Measurements from ENCODE around the gene ZNF480. TPM values are rescaled to one million over a fixed set of nuclear protein-coding genes. Genes with fewer than 3 reads are reported as not detected.
"Not testable (repeated sequence)": the region's sequence is repeated elsewhere in the genome, so short reads cannot be mapped to it uniquely, and the experiment has no call there.

Gene ZNF480
- polyA plus RNA-seq, 3 donors from 2014 or later, result 12.4 to 22.4 (median 22.0) TPM

DNA sequence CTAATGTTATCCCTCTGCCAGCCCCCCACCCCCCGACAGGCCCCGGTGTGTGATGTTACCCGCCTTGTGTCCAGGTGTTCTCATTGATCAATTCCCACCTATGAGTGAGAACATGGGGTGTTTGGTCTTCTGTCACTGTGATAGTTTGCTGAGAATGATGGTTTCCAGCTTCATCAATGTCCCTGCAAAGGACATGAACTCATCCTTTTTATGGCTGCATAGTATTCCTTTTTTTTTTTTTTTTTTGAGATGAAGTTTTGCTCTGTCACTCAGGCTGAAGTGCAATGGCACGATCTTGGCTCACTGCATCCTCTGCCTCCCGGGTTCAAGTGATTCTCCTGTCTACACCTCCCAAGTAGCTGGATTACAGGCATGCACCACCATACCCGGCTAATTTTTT lies 4.0 kb upstream of the ZNF480 start:
- Mint-ChIP-seq H3K9me3 (peaks cover 0 to 13% (median 4%) of the 10 kb centered on the region in 6 donors), H3K27me3 (ENCODE audit: low read depth in 3 of 3) (peaks cover 6 to 12% (median 9%) of the 10 kb centered on the region in 3 donors), H3K4me1 (peaks cover 17 to 18% of the 10 kb centered on the region in 2 donors), H3K36me3 (peaks cover 24 to 33% (median 30%) of the 10 kb centered on the region in 3 donors)
- DNase-seq, H3K4me3 Mint-ChIP-seq, H3K27ac Mint-ChIP-seq: not testable (repeated sequence)

DNA sequence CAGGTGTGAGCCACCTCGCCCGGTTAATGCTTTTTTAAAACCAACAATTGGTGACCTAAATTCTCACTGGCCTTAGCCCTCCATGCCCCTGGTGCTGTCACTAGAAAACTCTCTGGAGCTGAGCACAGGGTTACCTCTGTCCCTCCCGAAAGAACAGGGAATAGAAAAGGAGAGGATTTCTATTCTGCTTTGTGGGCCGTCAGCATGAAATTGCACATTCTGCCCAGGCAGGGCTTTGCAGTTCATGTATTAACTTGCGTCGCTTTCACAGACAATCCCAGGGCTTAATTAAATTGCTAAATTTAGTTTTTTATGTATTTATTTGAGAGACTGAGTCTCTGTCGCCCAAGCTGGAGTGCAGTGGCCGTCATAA lies 583 bp upstream of the ZNF480 start:
- Mint-ChIP-seq H3K27me3 (ENCODE audit: low read depth in 3 of 3) (peaks cover 6 to 12% (median 11%) of the 10 kb centered on the region in 3 donors), H3K9me3 (peaks cover 0 to 18% (median 2%) of the 10 kb centered on the region in 6 donors), H3K4me1 (peaks cover 26 to 33% of the 10 kb centered on the region in 2 donors), H3K36me3 (peaks cover 27 to 38% (median 30%) of the 10 kb centered on the region in 3 donors), H3K27ac (peak overlapping the region; percentile 82 to 96 (median 84)), H3K4me3 (peak overlapping the region; percentile 86 to 92 (median 88))
- DNase-seq, result no peak

DNA sequence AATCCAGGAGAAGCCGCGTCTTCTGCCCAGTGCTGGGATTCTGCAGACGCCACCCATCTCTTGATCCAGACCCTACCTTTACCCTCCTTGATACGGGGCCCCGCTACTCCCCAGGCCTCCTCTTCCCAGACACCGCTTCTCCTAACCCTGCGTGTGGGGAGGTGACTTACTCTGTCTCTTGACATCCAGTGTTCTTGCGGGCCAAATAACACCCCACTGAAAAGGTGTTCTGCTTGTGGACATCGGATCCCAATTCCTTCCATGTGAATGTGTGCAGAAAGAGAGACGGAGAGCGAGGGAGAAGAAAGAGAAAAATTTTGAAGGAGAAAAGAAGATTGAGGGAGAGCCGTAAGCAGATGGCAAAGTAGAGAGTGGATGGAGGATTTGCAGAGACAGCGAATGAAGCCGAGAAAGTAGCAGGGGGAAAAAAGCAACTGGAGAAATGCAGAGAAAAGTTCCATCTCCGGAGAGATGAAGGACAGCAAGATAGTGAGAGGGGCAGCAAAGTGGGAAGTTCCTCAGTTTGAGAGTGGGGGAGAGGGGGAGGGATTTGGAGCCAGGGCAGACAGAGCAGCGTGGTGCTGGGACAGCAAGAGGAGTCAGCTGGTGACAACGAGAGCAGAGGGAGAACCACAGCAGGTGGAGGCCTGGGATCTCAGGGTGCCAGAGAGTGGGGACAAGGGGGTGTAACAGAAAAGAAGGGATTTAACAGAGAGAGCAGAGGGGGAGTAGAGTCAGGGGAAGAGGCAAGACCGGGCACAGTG lies 814 bp downstream of the ZNF480 start:
- H3K27ac Mint-ChIP-seq, result peak overlapping the region; percentile 95 to 98 (median 97)
- peaks cover 6 to 12% (median 11%) of the 10 kb centered on the region in 3 donors for H3K27me3 Mint-ChIP-seq (ENCODE audit: low read depth in 3 of 3)
- H3K36me3 Mint-ChIP-seq, result peaks cover 35 to 46% (median 37%) of the 10 kb centered on the region in 3 donors
- peaks cover 0 to 31% (median 5%) of the 10 kb centered on the region in 6 donors for H3K9me3 Mint-ChIP-seq
- peaks cover 25 to 33% of the 10 kb centered on the region in 2 donors for H3K4me1 Mint-ChIP-seq
- no peak for DNase-seq
- H3K4me3 Mint-ChIP-seq, result peak overlapping the region; percentile 94 to 99 (median 98)

DNA sequence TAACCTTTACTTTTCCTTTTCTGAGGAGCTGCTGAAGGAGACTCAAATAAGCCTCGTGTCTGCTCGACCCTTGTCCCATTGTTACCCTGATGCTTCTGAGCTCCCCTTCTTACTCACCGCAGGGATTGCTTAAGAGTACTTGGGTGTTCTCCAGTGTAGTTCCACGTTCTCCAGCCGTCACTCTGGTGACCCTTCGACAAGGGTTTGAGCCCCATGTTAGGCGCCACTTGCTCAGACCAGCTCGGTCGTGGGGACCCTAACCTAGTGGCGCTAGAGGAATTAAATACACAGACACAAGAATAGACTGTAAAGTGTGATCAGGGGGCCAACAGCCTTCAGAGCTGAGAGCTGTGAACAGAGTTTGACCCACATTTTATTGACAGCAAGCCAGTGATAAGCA lies 10.3 kb downstream of the ZNF480 start:
- Mint-ChIP-seq H3K27me3 (ENCODE audit: low read depth in 3 of 3) (peaks cover 0 to 8% (median 0%) of the 10 kb centered on the region in 3 donors), H3K36me3 (peaks cover 67 to 86% (median 84%) of the 10 kb centered on the region in 3 donors), H3K4me3 (no peak overlapping the region), H3K27ac (no peak overlapping the region), H3K4me1 (peaks cover 0 to 3% of the 10 kb centered on the region in 2 donors), H3K9me3 (peaks cover 40 to 88% (median 79%) of the 10 kb centered on the region in 6 donors)
- DNase-seq, result no peak

DNA sequence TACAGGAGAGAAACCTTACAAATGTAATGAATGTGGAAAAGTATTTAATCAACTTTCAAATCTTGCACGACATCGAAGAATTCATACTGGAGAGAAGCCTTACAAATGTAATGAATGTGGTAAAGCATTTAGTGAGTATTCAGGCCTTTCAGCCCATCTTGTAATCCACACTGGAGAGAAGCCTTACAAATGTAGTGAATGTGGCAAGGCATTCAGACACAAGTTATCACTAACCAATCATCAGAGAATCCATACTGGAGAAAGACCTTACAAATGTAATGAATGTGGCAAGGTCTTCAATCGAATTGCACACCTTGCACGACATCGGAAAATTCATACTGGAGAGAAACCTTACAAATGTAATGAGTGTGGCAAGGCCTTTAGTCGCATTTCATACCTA lies 25.5 kb downstream of the ZNF480 start:
- Mint-ChIP-seq H3K27ac (no peak overlapping the region), H3K4me3 (no peak overlapping the region), H3K36me3 (peaks cover 63 to 69% (median 63%) of the 10 kb centered on the region in 3 donors), H3K4me1 (no peaks in the 10 kb centered on the region), H3K27me3 (ENCODE audit: low read depth in 3 of 3) (peaks cover 0 to 9% (median 2%) of the 10 kb centered on the region in 3 donors), H3K9me3 (peaks cover 62 to 100% (median 98%) of the 10 kb centered on the region in 6 donors)
- DNase-seq, result no peak

DNA sequence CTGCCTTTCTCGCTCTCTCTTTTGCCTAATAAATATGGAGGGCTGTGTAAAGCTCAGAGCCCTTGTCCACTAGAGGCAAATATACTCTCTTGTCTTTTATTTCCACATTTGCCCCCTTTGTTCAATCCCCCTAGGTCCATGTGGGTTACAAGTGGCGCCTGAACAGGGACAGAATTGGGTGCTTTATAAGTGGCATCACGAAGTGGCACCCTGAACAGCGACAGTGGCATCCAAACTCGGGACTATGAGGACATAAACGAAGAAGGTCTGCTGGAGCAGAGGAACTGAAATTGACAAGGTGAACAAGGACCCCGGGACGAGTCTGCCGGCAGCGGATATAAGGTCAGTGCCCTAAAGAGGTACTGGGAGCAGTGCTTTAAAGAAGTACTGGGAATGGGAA lies 34.8 kb downstream of the ZNF480 start:
- Mint-ChIP-seq H3K4me3 (no peak overlapping the region), H3K9me3 (peaks cover 34 to 82% (median 75%) of the 10 kb centered on the region in 6 donors), H3K27me3 (ENCODE audit: low read depth in 3 of 3) (peaks cover 4 to 6% (median 5%) of the 10 kb centered on the region in 3 donors), H3K4me1 (peaks cover 9 to 12% of the 10 kb centered on the region in 2 donors), H3K27ac (no peak overlapping the region), H3K36me3 (peaks cover 14 to 17% (median 16%) of the 10 kb centered on the region in 3 donors)
- no peak for DNase-seq

DNA sequence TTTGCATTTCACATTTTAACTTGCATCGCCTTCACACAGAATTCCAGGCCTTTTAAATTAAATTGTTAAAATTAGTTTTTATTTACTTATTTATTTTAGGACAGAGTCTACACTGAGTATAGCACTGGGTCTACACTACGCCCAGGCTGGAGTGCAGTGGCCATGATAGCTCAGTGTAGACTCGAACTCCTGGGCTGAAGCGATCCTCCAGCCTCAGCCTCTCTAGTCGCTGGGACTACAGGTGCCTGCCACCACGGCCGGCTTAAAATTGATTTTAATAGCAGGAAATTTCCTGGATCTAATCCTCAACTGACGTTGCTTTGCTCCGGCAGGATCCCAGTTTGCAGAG lies 38.8 kb downstream of the ZNF480 start:
- peaks cover 4 to 7% (median 7%) of the 10 kb centered on the region in 3 donors for H3K27me3 Mint-ChIP-seq (ENCODE audit: low read depth in 3 of 3)
- peaks cover 19 to 20% of the 10 kb centered on the region in 2 donors for H3K4me1 Mint-ChIP-seq
- DNase-seq, result no peak
- peak overlapping the region; percentile 92 to 99 (median 98) for H3K4me3 Mint-ChIP-seq
- peaks cover 14 to 17% (median 16%) of the 10 kb centered on the region in 3 donors for H3K36me3 Mint-ChIP-seq
- peaks cover 24 to 45% (median 42%) of the 10 kb centered on the region in 6 donors for H3K9me3 Mint-ChIP-seq
- peak overlapping the region; percentile 89 to 98 (median 95) for H3K27ac Mint-ChIP-seq

DNA sequence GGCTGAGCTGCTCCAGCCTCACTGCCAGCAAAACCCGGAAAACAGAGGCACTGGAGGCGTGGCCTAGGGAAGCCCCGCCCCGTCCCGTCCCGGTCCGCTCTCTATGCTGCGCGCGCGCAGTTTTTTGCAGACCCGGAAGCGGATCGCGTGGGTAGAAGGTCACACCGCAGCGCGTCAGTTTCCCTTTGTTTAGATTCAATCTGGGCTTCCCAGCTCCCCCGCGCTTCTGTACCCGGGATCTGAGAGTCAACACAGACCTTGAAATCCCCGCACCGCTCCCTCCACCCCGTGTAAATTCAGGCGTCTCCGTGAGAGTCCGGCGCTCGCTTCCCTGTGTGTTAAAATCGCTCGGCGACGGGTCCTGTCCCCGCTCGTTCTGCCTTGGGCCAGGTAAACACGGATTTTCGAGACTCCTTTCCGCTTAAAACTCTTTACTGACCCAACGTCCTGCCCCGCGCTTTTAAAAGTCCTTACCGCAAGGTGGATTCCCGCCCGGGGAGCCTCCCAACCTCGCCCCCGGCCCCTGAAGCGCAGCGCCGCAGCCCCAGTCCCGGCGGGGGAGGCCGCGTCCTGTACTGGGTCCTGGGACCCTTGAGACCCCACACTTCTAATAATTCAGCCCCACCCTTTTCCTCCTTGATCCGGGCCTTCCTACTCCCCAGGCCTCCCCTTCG lies 39.3 kb downstream of the ZNF480 start, which contains the start of gene ZNF610:
TSS of gene ZNF610 (plus strand) at position 127 of the 674 bp plus-strand sequence. CDS start 12,930 bp downstream, outside the sequence.
- DNase-seq, result peak; percentile 85 to 89 (median 88)
- Mint-ChIP-seq H3K27ac (peak within 1 kb of the TSS; percentile 89 to 98 (median 95)), H3K36me3 (peaks cover 14 to 17% (median 16%) of the 10 kb centered on the region in 3 donors), H3K4me3 (peak within 1 kb of the TSS; percentile 92 to 99 (median 98)), H3K27me3 (ENCODE audit: low read depth in 3 of 3) (peaks cover 4 to 7% (median 7%) of the 10 kb centered on the region in 3 donors), H3K9me3 (peaks cover 22 to 40% (median 36%) of the 10 kb centered on the region in 6 donors), H3K4me1 (peaks cover 19 to 20% of the 10 kb centered on the region in 2 donors)

DNA sequence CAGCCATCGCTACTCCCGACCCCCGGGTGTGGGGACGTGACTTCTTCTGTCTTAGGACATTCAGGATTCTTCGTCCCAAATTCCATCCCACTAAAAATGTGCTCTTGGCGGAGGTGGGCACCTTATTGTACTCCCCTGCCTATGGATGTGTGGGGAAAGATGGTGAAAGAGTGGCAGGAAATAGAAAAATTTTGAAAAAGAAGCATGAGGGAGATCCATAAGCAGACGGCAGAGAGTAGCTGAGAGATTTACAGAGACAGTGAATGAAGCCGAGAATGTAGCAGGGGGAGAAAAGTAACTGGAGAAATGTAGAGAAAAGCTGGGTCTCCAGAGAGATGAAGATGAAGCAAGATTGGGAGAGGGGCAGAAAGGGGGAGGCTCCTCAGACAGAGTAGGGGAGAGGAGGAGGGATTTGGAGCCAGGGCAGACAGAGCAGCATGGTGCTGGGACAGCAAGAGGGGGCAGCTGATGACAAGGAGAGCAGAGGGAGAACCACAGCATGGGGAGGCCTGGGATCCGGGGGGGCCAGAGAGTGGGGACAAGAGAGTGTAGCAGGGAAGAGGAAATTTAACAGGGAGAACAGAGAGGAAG lies 39.9 kb downstream of the ZNF480 start:
- DNase-seq, result no peak
- Mint-ChIP-seq H3K27me3 (ENCODE audit: low read depth in 3 of 3) (peaks cover 4 to 7% (median 7%) of the 10 kb centered on the region in 3 donors), H3K4me3 (peak overlapping the region; percentile 92 to 99 (median 98)), H3K4me1 (peaks cover 19 to 20% of the 10 kb centered on the region in 2 donors), H3K27ac (peak overlapping the region; percentile 89 to 98 (median 95)), H3K9me3 (peaks cover 18 to 34% (median 30%) of the 10 kb centered on the region in 6 donors), H3K36me3 (peaks cover 11 to 17% (median 13%) of the 10 kb centered on the region in 3 donors)

DNA sequence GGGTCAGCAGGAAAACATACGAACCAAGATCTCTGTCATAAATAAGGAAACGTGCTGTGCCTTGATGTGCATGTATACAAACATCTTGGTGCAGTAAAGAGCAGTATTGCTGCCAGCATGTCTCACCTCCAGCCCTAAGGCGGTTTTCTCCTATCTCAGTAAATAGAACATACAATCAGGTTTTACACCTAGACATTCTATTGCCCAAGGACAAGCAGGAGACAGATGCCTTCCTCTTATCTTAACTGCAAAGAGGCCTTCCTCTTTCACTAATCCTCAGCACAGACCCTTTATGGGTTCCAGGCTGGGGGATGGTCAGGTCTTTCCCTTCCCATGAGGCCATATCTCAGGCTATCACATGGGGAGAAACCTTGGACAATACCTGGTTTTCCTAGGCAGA lies 42.1 kb downstream of the ZNF480 start:
- H3K27me3 Mint-ChIP-seq (ENCODE audit: low read depth in 3 of 3); H3K27ac Mint-ChIP-seq; H3K4me3 Mint-ChIP-seq; H3K36me3 Mint-ChIP-seq; DNase-seq: not testable (repeated sequence)
- Mint-ChIP-seq H3K9me3 (peaks cover 7 to 12% (median 11%) of the 10 kb centered on the region in 6 donors), H3K4me1 (peaks cover 22 to 24% of the 10 kb centered on the region in 2 donors)

DNA sequence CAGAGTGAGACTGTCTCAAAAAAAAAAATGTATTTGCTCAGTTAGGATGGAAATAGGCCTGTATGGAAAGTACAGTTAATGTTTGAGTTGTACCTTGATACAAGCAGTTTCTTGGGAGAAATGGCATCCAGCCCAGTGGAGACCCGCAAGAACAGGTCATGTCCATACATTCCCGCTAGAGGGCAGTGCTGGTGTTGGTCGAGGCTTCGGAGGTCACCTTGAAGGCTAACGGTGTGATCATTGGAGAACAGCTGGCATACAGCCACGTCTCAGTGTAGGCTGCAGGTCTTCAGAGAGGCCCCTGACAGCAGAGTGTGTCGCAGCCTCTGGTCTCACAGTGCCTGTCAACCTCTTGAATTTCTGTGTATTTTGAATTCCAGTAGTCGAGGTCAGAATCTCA lies 46.6 kb downstream of the ZNF480 start:
- Mint-ChIP-seq H3K27ac (peak overlapping the region in 2 of 6 donors; percentile 3 to 11), H3K4me1 (peaks cover 2 to 5% of the 10 kb centered on the region in 2 donors), H3K9me3 (peaks cover 0 to 3% (median 0%) of the 10 kb centered on the region in 6 donors), H3K27me3 (ENCODE audit: low read depth in 3 of 3) (no peaks in the 10 kb centered on the region), H3K4me3 (no peak overlapping the region), H3K36me3 (peaks cover 2 to 7% (median 7%) of the 10 kb centered on the region in 3 donors)
- peak; percentile 46 to 60 (median 55) for DNase-seq

DNA sequence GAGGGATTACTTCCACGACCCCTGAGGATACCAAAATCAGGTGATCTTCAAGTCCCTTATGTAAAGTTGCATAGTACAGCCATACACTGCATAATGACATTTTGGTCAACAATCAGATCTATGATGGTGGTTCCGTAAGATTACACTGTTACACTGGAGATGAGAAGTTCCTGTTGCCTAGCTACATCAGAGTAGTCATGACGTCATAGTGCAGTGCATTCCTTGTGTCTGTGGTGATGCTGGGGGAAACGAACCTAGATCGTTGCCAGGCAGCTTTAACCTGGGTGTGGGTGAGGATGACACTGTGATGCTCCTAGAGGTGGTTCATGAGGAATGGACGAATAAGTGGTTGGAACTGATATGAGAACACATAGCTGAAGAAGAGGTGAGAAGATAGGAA lies 48.2 kb downstream of the ZNF480 start:
- Mint-ChIP-seq H3K27ac (no peak overlapping the region), H3K4me1 (peaks cover 2 to 5% of the 10 kb centered on the region in 2 donors), H3K27me3 (ENCODE audit: low read depth in 3 of 3) (peaks cover 0 to 1% (median 0%) of the 10 kb centered on the region in 3 donors), H3K4me3 (no peak overlapping the region), H3K9me3 (peaks cover 0 to 4% (median 0%) of the 10 kb centered on the region in 6 donors), H3K36me3 (peaks cover 10 to 15% (median 13%) of the 10 kb centered on the region in 3 donors)
- no peak for DNase-seq

DNA sequence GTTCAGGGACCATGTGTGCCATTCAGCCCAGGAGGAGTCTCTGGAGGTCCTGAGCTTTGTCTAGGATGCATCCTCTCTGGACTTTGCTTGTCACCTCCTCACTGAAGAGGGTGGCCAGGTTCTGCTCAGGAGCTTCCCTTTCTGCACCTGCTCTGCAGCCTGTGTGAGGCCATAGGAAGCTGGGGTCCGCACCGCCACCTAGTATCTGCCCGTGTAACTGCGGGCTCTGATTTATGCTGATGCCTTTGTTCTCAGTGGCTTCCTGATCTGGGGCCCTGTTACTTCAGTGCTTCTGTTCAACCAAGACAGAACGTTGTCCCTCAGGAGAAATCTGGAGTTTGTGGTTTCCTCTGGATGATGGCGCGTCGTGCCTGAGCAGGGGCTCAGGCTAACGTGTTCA lies 54.5 kb downstream of the ZNF480 start:
- peaks cover 3 to 33% (median 10%) of the 10 kb centered on the region in 6 donors for H3K9me3 Mint-ChIP-seq
- DNase-seq, result no peak

More for the DNA sequence above, 54.5 kb downstream of the ZNF480 start:
- no peaks in the 10 kb centered on the region for H3K4me1 Mint-ChIP-seq
- no peak overlapping the region for H3K27ac Mint-ChIP-seq
- H3K36me3 Mint-ChIP-seq, result peaks cover 33 to 56% (median 50%) of the 10 kb centered on the region in 3 donors
- H3K4me3 Mint-ChIP-seq, result no peak overlapping the region
- peaks cover 0 to 1% (median 0%) of the 10 kb centered on the region in 3 donors for H3K27me3 Mint-ChIP-seq (ENCODE audit: low read depth in 3 of 3)

Data from immature natural killer cell (primary cell).